ENCODE measurements around the gene TBC1D30. TPM values are rescaled to one million over a fixed set of nuclear protein-coding genes. Genes with fewer than 3 reads are reported as not detected.

The TBC1D30 gene
- total RNA-seq, 4 donors from 2014 or later: 2.6 to 20.9 (median 9.3) TPM

DNA sequence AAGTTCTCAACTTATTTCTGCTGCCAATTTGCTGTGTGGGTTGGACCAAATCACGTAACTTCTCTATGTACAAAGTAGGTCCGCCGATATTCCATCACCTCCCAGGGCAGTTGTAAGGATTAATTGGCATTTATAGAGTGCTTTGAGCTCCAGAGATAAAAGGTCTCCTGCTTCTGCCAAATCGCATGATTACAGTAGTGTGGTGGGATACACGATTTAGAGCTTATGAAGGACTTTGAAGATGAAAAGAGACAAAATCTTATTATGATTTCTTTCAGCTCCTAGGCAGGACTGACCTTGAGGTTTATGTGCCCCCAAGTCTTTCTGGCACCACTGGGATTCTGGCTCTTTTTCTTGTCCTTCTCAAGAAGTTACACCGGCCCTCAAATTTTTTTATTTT is 84.7 kb downstream of the TBC1D30 start:
- no peak for DNase-seq (ENCODE audit: low spot score)
- TF ChIP-seq, protein P1, sequence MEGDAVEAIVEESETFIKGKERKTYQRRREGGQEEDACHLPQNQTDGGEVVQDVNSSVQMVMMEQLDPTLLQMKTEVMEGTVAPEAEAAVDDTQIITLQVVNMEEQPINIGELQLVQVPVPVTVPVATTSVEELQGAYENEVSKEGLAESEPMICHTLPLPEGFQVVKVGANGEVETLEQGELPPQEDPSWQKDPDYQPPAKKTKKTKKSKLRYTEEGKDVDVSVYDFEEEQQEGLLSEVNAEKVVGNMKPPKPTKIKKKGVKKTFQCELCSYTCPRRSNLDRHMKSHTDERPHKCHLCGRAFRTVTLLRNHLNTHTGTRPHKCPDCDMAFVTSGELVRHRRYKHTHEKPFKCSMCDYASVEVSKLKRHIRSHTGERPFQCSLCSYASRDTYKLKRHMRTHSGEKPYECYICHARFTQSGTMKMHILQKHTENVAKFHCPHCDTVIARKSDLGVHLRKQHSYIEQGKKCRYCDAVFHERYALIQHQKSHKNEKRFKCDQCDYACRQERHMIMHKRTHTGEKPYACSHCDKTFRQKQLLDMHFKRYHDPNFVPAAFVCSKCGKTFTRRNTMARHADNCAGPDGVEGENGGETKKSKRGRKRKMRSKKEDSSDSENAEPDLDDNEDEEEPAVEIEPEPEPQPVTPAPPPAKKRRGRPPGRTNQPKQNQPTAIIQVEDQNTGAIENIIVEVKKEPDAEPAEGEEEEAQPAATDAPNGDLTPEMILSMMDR (IDR thresholded peaks at IDR 0.05): no peak
- ATAC-seq (ENCODE audit: low FRiP score): no peak

- DNase-seq (ENCODE audit: low spot score) (no peak), ATAC-seq (ENCODE audit: low FRiP score) (no peak)
- TF ChIP-seq, protein P1 (IDR thresholded peaks at IDR 0.05): no peak
Observed at GRCh38 chr12:64911081-64911480, 86.6 kb downstream of the TBC1D30 start.

DNA sequence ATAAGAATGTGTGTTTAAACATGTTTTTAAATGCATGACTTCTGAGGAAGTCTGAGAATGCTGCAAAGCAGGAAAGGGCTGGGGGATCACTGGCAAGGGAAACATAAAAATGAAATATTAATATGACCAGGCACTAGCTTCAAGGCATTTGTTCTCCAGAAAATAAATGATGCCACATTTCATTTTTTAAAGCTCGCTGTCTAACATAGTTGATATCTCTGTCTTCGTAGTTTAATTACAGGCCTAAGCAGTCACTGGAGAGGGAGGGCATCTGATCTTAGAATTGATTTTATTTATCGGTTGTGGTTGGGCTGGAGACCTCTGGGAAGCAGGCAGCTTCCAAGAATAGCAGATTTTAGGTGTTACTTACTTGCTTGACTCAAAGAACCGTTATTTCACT is 87.5 kb downstream of the TBC1D30 start:
- no peak for DNase-seq (ENCODE audit: low spot score)
- TF ChIP-seq, protein P1 (IDR thresholded peaks at IDR 0.05): no peak
- ATAC-seq (ENCODE audit: low FRiP score): no peak

GRCh38 chr12:64912516-64913255 is 88.2 kb downstream of the TBC1D30 start:
- TF ChIP-seq, protein P1 (IDR thresholded peaks at IDR 0.05): no peak
- ATAC-seq (ENCODE audit: low FRiP score) (no peak), DNase-seq (ENCODE audit: low spot score) (no peak)

DNA sequence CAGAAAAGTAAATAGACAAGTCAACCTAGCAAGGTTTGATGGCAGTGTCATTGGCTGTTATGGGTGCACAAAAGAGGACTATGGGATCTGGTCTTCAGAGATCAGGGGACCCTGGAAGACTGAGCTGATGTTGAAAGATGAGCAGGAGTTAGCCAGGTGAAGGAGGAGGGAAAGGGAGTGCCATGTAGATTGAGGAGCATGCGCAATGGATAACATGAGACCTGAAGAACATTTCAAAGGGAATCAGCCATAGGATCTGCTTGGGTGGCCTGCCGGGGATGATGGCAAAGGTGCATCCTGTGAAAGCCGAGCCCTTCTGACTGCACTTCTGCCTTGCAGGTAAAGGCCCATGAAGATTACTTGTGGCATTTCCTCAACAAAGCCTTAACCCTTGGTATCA is 90.8 kb downstream of the TBC1D30 start:
- DNase-seq (ENCODE audit: low spot score): no peak
- TF ChIP-seq, protein P1 (IDR thresholded peaks at IDR 0.05): no peak
- ATAC-seq (ENCODE audit: low FRiP score): no peak

- TF ChIP-seq, protein P1 (IDR thresholded peaks at IDR 0.05): no peak
- no peak for ATAC-seq (ENCODE audit: low FRiP score)
- no peak for DNase-seq (ENCODE audit: low spot score)
Observed at GRCh38 chr12:64916411-64917261, 92.2 kb downstream of the TBC1D30 start.

Measured in omental fat pad (tissue), 4 donors.